GM19035 (cell line): Measurements from ENCODE around the gene TAS2R43.
"Not testable (repeated sequence)": the region's sequence is repeated elsewhere in the genome, so short reads cannot be mapped to it uniquely, and the experiment has no call there.

Experiments
- ATAC-seq: cut with Tn5 transposase; IDR thresholded peaks from one replicate; pipeline ENCODE4 v1.9.1; 2021; ENCODE audit not compliant: unreplicated experiment

Gene TAS2R43, protein sequence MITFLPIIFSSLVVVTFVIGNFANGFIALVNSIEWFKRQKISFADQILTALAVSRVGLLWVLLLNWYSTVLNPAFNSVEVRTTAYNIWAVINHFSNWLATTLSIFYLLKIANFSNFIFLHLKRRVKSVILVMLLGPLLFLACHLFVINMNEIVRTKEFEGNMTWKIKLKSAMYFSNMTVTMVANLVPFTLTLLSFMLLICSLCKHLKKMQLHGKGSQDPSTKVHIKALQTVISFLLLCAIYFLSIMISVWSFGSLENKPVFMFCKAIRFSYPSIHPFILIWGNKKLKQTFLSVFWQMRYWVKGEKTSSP

DNA sequence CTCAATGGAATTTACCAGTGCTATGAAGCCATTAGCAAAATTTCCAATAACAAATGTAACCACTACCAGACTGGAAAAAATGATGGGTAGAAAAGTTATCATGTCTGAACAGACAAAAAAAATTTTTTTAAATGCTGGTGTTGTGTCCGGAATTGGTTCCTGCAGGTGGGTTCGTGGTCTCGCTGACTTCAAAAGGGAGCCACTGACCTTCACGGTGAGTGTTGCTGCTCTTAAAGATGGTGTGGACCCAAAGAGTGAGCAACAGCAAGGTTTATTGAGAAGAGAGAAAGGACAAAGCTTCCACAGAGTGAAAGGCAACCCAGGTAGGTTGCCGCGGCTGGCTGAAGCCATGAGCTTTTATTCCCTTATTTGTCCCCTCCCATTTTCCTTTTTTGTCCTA is at the start of gene TAS2R43:
TAS2R43 (minus strand) TSS at position 186 of the 400 bp plus-strand sequence; CDS start at position 102, 84 bp downstream.
- no peak for ATAC-seq

- ATAC-seq = no peak
Measured at GRCh38 chr12:11136075-11136474, 44.0 kb upstream of the TAS2R43 start.

DNA sequence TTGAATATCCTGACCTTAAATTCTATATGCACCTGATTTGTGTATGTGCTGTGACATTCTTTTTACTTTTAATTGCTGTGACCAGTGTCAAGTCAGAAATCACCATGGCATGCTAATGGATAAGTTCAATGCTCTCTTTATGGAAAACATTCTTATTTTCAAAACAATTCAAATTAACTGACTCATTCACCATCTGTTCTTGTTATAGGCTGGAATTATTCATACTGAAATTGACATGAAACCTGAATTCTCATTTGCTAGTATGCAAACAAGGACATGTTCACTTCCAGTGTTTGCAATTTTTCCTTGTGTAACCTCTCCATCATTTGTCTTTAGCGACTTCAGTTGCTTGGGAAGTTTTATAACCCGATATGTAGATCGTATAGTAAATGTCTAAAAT is 42.2 kb upstream of the TAS2R43 start, which contains the start of gene TAS2R30:
TAS2R30 (minus strand) TSS at position 340 of the 400 bp plus-strand sequence. CDS start 400 bp downstream, outside the sequence.
- no peak for ATAC-seq

DNA sequence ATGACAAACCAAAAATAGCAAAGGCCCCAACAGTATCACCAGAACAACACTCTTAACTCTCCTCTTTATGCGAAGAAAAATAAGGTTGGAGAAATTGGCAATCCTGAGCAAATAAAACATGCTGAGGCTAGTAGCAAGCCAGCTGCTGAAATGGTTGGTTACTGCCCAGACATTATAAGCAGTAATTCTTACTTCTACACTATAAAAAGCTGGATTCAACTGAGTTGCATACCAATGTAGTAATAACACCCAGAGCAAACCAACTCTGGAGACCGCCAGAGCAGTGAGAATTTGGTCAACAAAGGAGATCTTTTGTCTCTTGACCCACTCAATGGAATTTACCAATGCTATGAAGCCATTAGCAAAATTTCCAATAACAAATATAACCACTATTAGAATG is 41.7 kb upstream of the TAS2R43 start:
- no peak for ATAC-seq

DNA sequence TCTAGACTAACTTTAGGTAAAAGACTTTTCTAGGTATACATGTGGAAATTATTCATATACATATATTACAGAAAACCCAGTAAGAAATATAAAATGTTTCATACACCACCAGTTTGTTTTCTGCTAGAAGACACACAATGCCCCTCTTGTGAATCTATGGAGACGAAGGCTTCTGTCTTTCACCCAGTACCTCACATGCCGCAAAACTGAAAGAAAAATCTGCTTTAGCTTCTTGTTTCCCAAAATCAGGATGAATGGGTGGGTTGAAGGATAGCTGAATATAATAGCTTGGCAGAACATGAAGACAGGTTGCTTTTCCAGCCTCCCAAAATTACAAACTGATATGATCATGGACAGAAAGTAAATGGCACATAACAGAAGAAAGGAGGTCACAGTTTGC is 41.0 kb upstream of the TAS2R43 start:
- ATAC-seq = no peak

- no peak for ATAC-seq
Measured at GRCh38 chr12:11130999-11131398, 38.9 kb upstream of the TAS2R43 start.

GRCh38 chr12:11130382-11130781 is 38.3 kb upstream of the TAS2R43 start:
- ATAC-seq = no peak

GRCh38 chr12:11114130-11114529 is 22.0 kb upstream of the TAS2R43 start:
- not testable (repeated sequence) for ATAC-seq

GRCh38 chr12:11111213-11111612 is 19.1 kb upstream of the TAS2R43 start:
- not testable (repeated sequence) for ATAC-seq

DNA sequence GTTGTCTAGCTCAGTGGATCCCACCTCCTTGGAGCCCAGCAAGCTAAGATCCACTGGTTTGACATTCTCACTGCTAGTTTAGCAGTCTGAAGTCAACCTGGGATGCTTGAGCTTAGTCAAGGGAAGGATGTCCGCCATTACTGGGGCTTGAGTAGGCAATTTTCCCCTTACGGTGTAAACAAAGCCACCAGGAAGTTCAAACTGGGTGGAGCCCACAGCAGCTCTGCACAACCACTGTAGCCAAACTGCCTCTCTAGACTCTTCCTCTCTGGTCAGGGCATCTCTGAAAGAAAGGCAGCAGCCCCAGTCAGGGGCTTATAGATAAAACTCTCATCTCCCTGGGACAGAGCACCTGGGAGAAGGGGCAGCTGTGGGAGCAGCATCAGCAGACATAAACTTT is 16.7 kb upstream of the TAS2R43 start:
- no peak for ATAC-seq

DNA sequence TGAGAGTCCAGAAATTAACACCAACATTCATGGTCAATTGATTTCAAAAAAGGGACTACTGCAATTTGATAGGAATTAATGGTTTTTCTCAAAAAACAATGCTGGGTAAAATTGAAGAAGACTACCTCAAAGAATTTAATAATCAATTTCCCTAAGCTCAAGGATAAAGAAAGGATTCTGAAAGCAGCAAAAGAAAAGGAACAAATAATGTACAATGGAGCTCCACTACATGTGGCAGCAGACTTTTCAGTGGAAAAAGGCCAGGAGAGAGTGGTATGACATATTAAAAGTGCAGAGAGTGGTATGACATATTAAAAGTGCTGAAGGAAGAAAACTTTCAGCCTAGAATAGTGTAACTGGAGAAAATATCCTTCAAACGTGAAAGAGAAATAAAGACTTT is 15.6 kb upstream of the TAS2R43 start:
- no peak for ATAC-seq

DNA sequence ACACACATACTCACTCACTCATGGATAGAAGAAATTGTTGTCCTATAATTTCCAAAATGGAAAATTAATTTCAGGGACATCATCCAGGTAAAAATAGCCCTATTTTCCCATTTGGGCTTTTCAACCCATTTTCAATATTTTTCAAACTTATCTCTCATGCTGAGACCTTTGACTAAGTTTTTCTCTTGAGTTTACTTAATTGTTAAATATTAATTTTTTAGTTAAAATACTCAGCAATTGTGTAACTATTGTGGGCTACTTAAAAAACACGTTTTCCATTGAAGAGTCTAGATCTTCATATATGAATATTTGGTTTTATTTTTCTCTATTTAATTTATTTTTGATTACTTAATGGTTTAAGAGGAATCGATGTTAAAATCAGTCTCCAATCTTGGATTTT is 14.2 kb upstream of the TAS2R43 start:
- no peak for ATAC-seq

GRCh38 chr12:11105546-11105945 is 13.4 kb upstream of the TAS2R43 start:
- no peak for ATAC-seq

DNA sequence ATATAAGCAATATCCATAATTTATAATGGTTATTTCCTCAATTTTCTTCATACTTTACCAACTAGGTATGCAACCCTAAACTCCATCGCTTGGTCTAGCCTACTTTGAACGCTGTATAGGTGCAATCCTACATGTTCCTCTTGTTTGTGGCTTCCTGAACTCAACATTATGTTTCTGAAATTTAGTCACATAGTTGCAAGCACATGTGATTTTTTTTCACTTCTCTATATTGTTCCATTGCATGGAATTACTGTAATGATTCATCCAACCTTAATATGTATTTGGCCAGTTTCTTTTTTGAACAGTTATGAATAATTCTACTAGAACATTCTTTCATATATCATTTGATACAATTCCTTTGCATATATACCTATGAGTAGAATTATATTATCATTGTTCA is 2.8 kb upstream of the TAS2R43 start:
- not testable (repeated sequence) for ATAC-seq

DNA sequence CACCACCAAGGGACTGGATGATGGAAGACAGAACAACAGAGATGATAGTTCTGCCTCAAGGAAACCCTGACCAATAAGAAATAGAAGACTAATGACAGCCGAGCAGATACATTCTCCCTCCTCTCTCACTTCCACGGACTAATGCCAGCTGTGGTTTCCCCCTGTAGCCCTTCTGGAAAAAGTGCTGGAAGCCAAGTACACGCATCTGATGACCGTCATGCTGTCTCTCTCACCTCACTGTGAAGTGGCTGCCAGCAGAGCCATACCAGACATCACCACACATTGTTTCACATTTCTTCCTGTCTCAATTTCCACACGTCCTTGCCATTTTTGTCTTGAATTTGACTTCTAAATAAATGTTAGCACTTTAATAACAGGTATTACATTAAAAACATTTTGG is 2.9 kb downstream of the TAS2R43 start:
- no peak for ATAC-seq

DNA sequence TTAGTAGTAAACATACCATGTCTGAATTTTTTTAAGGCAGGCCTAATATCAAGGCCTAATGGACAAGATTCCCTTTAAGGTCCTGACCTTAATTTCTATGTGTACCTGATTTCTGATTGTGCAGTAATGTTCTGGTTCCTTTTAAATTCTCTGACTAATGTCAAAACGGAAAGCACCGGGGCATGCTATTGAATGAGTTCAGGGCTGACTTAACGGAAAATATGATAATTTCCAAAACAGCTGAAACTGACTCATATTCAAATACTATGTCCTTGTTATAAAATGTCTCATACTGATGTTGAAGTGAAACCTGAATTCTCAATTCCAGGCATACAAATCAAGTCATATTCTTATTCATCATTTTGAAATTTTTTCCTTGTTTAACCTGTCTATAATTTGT is 6.7 kb downstream of the TAS2R43 start:
- ATAC-seq = peak; percentile 69

DNA sequence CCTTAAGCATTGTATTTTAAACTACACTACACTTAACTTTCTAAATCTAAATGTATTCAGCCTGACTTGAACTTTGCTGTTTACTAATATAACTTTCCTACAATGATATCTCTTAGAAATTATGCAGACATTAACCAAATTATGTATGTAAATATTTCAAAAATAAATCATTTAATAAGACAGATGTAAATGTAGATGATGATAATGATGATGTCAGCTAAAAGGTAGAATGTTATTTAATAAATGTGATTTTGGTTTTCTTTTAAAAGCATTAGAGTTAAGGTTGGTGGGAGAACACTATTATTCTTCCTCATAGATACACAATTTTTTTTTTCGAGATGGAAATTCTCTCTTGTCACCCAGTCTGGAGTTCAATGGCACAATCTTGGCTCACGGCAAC is 10.1 kb downstream of the TAS2R43 start:
- no peak for ATAC-seq

GRCh38 chr12:11078246-11078645 is 13.9 kb downstream of the TAS2R43 start:
- no peak for ATAC-seq

- peak; percentile 51 for ATAC-seq
Measured at GRCh38 chr12:11075642-11076041, 16.5 kb downstream of the TAS2R43 start.

DNA sequence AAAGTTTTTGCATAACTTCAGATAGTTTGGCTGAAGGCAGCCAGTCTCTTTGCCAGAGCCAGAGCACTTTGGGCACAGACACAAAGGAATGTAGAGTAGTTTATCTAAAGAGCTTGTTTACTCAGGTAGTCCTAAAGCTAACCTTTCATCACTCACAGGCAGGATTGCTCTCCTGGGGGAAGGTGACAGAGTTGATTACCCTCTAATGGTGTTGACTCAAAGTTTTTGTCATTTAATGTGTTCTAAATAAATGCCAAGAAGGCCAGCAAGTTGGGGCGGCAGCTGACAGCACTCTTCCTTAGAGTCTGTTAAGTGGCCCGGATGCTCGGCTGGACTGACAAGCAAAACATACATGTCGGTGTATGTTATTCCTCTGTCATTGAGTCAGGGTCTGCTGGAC is 20.7 kb downstream of the TAS2R43 start:
- no peak for ATAC-seq

DNA sequence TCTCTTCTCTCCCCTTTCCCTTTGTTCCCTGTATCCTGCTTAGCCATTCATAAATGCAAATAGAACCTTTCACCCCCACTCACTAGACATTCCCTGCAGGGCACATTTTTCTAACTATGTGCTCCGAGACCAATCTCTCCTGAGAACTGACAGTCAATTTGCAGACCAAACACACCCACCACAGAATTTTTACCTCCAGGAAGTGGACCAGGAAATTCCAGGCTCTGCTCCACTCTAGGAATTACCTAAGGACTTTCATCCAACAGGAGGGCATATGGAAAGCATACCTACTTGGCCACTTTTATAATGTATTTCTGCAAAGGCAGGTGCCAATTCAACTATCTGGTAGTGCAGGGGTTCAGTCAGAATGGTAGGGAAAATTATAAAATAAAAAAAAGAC is 21.1 kb downstream of the TAS2R43 start:
- no peak for ATAC-seq

DNA sequence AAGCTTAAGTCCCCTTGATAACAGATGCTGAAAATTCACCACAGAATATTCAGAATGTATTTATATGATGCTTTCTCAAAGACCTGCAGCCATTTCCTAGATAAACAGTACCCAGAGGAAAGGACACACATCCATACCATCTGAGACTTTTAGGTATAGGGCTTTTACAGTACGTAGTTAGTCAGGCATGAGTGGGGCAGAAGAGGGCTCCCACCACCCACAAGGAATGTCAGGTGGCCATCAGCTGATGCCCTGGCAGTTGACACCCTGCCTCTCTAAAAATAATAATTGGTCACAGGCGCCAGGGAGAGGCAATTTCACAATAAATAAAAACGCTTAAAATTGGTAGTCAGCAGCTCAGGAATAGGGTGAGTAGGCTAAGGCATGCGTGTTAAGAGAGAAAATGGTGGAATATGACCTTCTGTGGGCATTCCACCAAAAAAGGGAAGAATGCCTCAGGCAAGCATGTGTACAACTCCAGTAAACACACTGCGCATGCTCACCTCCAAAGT is 22.2 kb downstream of the TAS2R43 start:
- no peak for ATAC-seq

- ATAC-seq = no peak
Measured at GRCh38 chr12:11067514-11067913, 24.6 kb downstream of the TAS2R43 start.
